Left ventricle myocardium inferior (tissue), 1 donor: Measurements from ENCODE around the gene HSPB7. TPM values are rescaled to one million over a fixed set of nuclear protein-coding genes. Genes with fewer than 3 reads are reported as not detected.

ENCODE experiments used
- DNase-seq: peaks from one replicate; pipeline ENCODE4 v3.0.0-alpha.2; 2020
- H3K27ac ChIP-seq: fragments of 200-600 bp; replicated peaks from 2 replicates; pipeline ENCODE4 v1.8.0; 2021
- H3K27me3 ChIP-seq: fragments of 200-600 bp; 2 replicates; pipeline ENCODE4 v1.8.0; 2021; ENCODE audit warnings: low read depth
- H3K36me3 ChIP-seq: fragments of 200-600 bp; 2 replicates; pipeline ENCODE4 v1.8.0; 2021
- H3K4me1 ChIP-seq: fragments of 200-600 bp; 2 replicates; pipeline ENCODE4 v1.8.0; 2021
- H3K4me3 ChIP-seq: fragments of 200-600 bp; 2 replicates; pipeline ENCODE4 v1.8.0; 2021; ENCODE audit warnings: mild to moderate bottlenecking, moderate library complexity
- H3K9me3 ChIP-seq: fragments of 200-600 bp; replicated peaks from 2 replicates; pipeline ENCODE4 v1.8.0; 2021
- intact Hi-C: fragments of 100-400 bp; cut with micrococcal nuclease; formaldehyde crosslinking; loops from one replicate; pipeline ENCODE4 v1.11.0; 2022
- total RNA-seq: library from RNA; stranded (reverse); fragmentation: NEBNext Ultra II Directional; extraction: Animal tissue kit (Norgen Biotek cat#: 25700); gene quantifications from one replicate; pipeline ENCODE4 v1.2.1, GENCODE V29; 2021
- TF ChIP-seq, protein P1 (sequence below): fragments of 200-600 bp; IDR thresholded peaks from 2 replicates; pipeline ENCODE4 v1.8.0; 2021; ENCODE audit warnings: antibody characterized with exemption, mild to moderate bottlenecking, borderline replicate concordance
- donor health status: DM: no; HTN: yes; CAD: no; lungs with severe emphysema.

Gene HSPB7
- total RNA-seq, 1 donor from 2014 or later: 4,061 TPM

DNA sequence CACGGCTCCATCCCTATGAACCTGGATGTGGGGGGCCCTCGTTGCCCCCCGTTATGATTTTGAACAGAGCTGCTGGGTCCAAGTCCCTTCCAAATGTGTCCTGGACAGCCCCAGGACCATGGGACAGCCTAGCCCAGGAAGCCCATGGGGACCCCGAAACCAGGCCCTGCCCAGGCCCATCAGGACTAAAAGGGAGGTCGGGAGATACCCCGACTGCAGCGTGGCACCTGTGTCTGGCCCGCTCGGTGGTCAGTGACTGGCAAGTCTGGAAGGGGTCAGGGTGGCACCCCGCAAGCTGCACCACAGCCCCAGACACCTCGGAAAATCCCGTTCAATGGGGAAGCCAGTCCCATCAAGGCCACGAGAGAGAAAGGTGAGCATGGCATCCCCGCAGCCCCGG is 24.2 kb downstream of the HSPB7 start:
- no peak overlapping the region for H3K4me3 ChIP-seq
- H3K9me3 ChIP-seq: no peaks in the 10 kb centered on the region
- H3K27ac ChIP-seq: no peak overlapping the region
- TF ChIP-seq, protein P1, sequence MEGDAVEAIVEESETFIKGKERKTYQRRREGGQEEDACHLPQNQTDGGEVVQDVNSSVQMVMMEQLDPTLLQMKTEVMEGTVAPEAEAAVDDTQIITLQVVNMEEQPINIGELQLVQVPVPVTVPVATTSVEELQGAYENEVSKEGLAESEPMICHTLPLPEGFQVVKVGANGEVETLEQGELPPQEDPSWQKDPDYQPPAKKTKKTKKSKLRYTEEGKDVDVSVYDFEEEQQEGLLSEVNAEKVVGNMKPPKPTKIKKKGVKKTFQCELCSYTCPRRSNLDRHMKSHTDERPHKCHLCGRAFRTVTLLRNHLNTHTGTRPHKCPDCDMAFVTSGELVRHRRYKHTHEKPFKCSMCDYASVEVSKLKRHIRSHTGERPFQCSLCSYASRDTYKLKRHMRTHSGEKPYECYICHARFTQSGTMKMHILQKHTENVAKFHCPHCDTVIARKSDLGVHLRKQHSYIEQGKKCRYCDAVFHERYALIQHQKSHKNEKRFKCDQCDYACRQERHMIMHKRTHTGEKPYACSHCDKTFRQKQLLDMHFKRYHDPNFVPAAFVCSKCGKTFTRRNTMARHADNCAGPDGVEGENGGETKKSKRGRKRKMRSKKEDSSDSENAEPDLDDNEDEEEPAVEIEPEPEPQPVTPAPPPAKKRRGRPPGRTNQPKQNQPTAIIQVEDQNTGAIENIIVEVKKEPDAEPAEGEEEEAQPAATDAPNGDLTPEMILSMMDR: no peak
- no peaks in the 10 kb centered on the region for H3K4me1 ChIP-seq
- H3K36me3 ChIP-seq: no peaks in the 10 kb centered on the region
- H3K27me3 ChIP-seq: no peaks in the 10 kb centered on the region
- DNase-seq: no peak
- intact Hi-C loops: loop anchor here (5.0 kb wide), 1 partner anchor 181 kb away; no protein-coding TSS in a partner anchor

DNA sequence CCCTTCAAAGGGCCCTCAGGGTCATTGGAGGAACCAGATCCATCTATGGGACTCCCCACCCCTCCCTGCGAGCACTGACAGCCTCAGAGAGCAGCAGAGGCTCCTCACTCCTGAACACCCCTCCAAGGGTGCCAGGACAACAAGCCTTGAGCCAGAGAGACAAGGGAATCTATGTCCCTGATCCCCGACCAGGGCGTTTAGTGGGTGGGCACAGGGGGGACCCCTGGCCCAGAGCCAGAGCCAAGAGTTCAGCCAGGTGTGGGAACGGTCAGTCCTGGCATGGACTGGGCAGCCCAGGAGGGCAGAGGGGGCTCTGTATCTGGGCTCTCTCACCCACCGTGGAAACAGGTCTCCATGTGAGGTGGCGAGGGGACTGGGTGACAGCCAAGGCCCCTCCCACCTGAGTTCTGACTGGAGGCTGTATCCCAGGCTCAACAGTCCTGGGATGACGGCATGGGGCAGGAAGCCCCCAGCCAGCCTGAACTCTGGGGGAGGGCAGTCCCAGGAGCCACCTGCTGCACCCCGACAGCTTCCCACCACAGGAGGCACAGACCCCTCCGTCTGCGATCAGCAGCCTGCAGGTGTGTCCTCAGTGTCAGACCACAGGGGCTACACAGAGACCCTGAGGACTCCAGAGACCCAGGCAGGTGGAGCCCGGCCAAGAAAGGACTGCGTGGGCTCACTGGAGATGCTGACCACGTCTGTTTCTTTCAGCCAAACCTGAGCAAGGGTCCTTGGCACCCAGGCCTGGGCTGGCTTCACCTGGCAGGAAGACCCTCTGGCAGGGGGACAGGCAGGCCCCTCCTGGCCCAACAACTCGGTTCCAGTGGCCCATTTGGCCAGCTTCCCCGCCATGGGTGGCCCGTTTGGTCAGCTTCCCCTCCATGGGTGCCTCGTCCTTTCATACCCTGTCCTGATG is 25.0 kb downstream of the HSPB7 start:
- DNase-seq: no peak
- TF ChIP-seq, protein P1: no peak
- Histone ChIP-seq H3K27me3 (no peaks in the 10 kb centered on the region), H3K4me1 (no peaks in the 10 kb centered on the region), H3K27ac (no peak overlapping the region), H3K9me3 (no peaks in the 10 kb centered on the region), H3K36me3 (no peaks in the 10 kb centered on the region), H3K4me3 (no peak overlapping the region)
- intact Hi-C loops: loop anchor here (5.0 kb wide), 1 partner anchor 181 kb away; no protein-coding TSS in a partner anchor

DNA sequence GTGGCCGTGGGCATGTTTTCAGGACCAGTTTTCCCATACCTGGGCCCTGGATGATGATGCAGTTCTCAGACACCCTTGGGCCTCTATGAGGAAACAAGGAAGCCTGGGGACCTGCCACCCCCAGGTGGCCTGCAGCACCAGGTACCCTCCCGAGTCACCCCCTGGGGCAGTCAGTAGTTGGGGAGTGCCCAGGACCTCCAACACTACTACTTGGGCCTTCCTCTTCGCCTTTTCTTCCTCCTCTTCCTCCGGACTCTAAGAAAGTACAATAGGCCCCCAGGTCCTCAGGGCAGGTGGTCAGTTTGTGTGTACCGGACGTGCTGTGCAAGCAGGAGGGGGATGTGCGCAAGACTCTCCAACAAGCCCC is 25.7 kb downstream of the HSPB7 start:
- H3K27ac ChIP-seq: no peak overlapping the region
- TF ChIP-seq, protein P1: no peak
- no peak overlapping the region for H3K4me3 ChIP-seq
- intact Hi-C loops: loop anchor here (5.0 kb wide), 1 partner anchor 180 kb away; no protein-coding TSS in a partner anchor
- H3K4me1 ChIP-seq: no peaks in the 10 kb centered on the region
- H3K27me3 ChIP-seq: no peaks in the 10 kb centered on the region
- no peaks in the 10 kb centered on the region for H3K9me3 ChIP-seq
- H3K36me3 ChIP-seq: no peaks in the 10 kb centered on the region
- no peak for DNase-seq

DNA sequence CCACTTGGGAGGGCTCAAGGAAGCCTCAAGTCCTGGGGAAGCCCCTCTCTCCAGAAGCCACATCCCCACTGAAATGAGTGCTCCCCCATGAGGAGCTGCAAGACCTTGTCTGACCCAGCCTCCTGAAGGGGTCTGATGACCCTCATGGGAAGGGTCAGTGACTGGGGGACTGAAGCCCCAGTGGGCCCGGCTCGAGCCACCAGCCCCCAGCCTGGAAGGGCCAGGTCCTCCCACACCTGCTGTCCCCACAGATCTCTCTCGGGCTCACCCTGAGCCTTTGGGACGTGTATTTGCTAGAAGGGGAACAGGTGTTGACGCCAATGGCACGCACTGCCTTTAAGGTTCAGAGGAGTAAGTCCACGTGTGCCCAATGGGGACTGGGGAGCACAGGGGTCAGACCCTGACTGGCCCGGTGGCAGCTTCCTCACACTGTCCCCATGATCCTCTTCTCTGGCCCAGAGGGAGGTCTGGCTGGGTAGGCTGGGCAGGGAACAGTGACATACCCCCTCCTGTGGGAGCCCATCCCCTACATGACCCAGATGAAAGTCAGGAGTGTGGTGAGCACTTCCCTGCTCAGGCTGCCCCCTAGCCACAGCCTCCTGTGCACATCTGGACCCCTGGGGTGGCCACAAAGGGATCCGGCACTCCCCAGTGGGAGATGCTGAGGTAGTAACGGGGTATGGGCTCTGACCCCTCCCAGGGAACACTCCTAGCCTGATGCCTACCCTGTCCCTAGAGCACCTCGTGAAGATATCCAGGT is 26.2 kb downstream of the HSPB7 start:
- H3K27me3 ChIP-seq: no peaks in the 10 kb centered on the region
- DNase-seq: no peak
- H3K27ac ChIP-seq: no peak overlapping the region
- intact Hi-C loops: loop anchor here (5.0 kb wide), 1 partner anchor 179 kb away; no protein-coding TSS in a partner anchor
- no peaks in the 10 kb centered on the region for H3K9me3 ChIP-seq
- TF ChIP-seq, protein P1: no peak
- no peaks in the 10 kb centered on the region for H3K36me3 ChIP-seq
- no peak overlapping the region for H3K4me3 ChIP-seq
- no peaks in the 10 kb centered on the region for H3K4me1 ChIP-seq

DNA sequence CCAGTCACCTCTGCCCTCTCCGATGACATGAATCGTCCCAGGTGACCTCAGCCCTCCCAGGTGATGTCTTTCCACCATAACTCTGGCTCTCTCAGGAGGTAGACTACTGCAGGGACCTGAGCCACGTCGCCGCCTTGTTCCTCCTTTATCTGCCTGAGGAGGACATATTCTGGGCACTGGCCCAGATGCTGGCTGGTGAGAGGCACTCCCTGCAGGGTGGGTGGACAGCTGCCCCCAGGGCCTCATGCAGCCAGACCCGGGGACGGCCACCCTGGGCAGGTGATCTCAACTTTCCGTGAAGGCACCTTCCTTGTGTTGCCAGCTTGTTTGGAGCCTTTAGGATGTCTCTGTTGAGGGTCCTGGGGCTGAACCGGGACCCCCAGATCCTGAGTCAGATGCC is 28.1 kb downstream of the HSPB7 start:
- H3K36me3 ChIP-seq: no peaks in the 10 kb centered on the region
- no peaks in the 10 kb centered on the region for H3K9me3 ChIP-seq
- no peaks in the 10 kb centered on the region for H3K27me3 ChIP-seq
- TF ChIP-seq, protein P1: no peak
- H3K4me1 ChIP-seq: no peaks in the 10 kb centered on the region
- H3K4me3 ChIP-seq: no peak overlapping the region
- DNase-seq: no peak
- H3K27ac ChIP-seq: no peak overlapping the region
- intact Hi-C loops: loop anchor here (5.0 kb wide), 1 partner anchor 177 kb away; no protein-coding TSS in a partner anchor
